Head of caudate nucleus (tissue), 42 donors: Measurements from ENCODE around the gene DPP6.

Source experiments
- DNase-seq, 42 donors: peaks; one replicate each; pipeline versions ENCODE4 v3.0.0 to v3.0.0-alpha.2; 2020 to 2021; ENCODE audit warnings: mixed read lengths in 7 of 42
- intact Hi-C: fragments of 100-400 bp; cut with DNase I; formaldehyde crosslinking; loops from one replicate; pipeline ENCODE4 v1.15.0; 2022

DPP6 gene

DNA sequence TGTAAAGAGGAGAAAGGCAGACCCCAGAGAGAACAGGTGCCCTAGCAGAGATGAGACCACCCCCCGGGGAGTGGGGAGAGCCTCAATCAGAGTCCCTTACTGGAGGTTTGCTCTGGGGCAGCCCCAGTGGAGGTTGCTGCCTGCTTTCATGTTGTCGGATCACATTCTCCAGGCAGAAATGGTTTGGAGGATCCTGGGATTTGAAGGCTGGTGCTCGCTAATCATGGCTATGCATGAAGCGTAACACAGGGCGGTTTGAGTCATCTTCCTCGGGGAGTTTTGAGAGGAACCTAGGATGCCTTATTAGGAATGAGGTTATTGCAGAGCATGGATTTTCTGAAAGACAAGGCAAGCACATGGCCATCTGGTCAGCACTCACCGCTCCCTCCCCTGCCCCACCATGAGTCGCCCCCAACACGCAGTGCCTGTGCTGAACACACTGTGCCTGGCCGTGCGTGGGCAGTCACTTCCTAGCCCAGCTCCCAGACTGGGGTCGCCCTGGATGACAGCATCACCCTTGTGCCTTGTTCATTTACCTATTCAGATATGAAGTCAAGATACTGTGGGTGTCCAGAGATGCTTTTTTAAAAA lies 319.9 kb downstream of the DPP6 start:
- DNase-seq, result peak in 28 of 42 donors; percentile 11 to 80 (median 42)
- intact Hi-C loops, result no loop called here

- intact Hi-C loops, result no loop called here
- DNase-seq, result peak in 41 of 42 donors; percentile 35 to 89 (median 65)
Measured at GRCh38 chr7:154373956-154374355, 321.8 kb downstream of the DPP6 start.

DNA sequence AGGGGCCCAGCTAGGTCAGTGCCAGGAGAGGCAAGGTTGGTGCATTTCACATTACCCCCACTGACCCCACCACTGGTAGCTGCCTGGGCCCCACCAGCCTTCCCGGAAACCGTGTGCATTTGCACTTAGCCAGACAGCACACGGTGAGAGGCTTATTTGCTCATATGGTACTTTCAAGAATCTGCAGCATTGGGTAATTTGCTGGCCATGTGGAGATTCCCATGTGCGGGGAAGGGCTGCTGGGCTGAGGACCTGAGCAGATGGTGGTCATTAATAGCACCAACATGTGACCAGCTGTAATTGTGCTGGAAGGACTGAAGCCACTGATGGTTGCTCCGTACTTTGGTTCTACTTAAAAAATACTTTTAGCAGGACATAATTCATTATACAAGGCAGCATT lies 323.8 kb downstream of the DPP6 start:
- intact Hi-C loops, result no loop called here
- peak in 1 of 42 donors; percentile 33 for DNase-seq

- no peak for DNase-seq
- intact Hi-C loops, result no loop called here
Measured at GRCh38 chr7:154380771-154381170, 328.6 kb downstream of the DPP6 start.

DNA sequence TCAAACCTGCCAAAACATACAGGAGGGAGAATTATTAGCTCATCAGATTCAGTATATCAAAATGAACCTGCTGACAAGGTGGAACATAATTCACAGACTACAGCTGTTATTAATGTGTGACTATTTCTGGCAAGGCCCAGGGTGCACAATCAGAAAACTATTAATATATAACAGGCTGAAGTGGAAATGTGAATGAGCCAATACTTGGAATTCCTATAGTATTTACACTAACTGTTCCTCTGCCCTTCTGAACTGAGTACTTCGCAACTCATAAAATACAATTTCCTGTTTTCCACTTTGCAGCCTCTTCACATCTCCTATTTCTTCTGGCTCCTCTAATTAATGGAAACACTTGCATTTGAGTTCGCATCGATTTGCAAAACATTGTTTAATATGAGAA lies 330.8 kb downstream of the DPP6 start:
- DNase-seq, result no peak
- intact Hi-C loops, result no loop called here

DNA sequence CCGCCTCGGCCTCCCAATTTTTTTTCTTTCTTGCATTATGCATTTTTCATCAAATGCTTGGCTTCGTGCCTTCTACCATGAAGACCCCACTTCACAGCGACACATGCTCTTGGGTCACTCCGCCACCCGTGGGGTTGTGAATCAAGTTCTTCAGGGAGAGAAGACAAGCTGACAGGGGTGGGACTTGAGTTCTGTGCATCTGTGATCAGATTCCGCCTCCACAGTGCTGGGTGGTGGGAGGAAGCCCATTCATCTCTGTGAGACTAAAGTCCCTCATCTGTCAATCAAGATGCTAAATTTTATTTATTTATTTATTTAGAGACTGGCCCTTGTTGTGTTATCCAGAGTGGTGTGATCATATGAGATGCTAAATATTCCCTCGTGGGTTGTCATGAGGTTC lies 333.0 kb downstream of the DPP6 start:
- intact Hi-C loops, result no loop called here

GRCh38 chr7:154387252-154387651 lies 335.1 kb downstream of the DPP6 start:
- DNase-seq, result no peak
- intact Hi-C loops, result no loop called here

More for the DNA sequence above, 333.0 kb downstream of the DPP6 start:
- DNase-seq, result peak in 28 of 42 donors; percentile 13 to 84 (median 42)

DNA sequence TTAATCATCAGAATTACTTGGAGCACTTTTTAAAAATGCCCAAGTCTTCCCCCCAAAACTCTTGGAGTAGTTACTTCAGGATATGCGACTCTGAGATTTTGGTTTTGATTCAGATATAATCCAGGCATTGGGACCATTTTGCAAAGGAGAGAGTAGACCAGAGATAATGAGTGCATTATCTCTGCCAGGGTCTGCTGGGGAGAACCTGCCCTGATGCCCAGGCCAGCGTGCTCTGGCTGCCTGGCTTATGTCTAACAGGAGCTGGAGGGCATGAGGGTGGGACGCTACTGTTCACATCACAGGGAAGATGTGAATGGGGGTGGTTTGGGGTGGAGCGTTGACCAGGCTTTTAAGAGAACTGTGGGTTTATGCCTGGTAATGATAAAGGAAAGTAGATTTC lies 336.2 kb downstream of the DPP6 start:
- intact Hi-C loops, result no loop called here
- no peak for DNase-seq

DNA sequence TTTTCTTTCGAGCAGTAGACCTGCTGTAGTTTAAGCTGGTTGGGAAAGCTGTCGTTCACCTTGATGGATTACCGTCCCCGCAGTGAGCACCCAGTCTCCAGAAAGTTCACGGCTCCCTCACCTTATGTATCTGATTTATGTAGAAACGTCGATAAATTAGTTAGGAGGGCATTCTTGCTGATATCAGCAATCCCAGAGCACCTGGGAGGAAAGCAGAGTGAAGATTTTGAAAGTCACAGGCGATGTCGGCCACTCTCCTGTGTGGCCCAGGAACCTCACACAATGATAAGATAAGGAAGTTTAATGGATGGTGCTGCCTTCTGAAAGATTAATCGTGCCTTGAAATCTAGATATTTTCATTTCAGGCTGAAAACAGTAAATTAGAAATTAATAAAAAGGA lies 336.8 kb downstream of the DPP6 start:
- intact Hi-C loops, result no loop called here
- no peak for DNase-seq

DNA sequence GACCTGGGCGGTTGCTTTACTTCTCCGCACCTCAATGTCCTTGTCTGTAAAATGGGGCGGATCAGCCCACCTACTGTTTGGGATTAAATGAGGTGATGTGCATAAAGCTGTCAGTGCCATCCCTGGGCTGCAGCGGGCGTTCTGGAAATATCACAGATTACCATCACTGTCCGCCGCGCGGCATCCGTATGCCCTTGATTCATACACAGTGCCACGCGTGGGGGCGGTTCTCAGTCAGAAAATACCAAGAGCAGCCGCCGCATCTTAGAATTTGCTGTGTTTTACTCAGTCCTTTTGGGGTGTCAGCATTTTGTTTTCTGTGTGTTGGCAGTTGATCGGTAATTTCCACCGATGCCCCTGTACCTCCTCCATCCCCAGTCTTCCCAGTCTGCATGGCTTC lies 338.8 kb downstream of the DPP6 start:
- peak in 41 of 42 donors; percentile 18 to 81 (median 64) for DNase-seq
- intact Hi-C loops, result no loop called here

DNA sequence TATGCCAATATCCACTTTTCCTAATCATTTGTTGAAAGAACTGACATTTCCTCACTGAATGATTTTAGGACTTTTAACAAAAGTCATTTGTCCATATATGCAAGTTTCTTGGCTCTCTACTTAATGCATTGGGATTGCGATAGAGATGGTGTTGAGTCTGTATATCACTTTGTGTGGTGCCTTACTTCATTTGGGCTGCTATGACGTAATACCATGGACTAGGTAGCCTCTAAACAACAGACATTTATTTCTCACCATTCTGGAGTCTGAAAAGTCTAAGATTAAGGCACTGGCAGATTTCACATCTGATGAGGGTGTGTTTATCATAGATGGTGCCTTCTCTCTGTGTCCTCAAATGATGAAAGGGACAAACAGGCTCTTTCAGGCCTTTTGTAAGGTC lies 342.6 kb downstream of the DPP6 start:
- no peak for DNase-seq
- intact Hi-C loops, result no loop called here

- intact Hi-C loops, result no loop called here
- no peak for DNase-seq
Measured at GRCh38 chr7:154406312-154406711, 354.1 kb downstream of the DPP6 start.

- DNase-seq, result peak in 3 of 42 donors; percentile 31 to 65 (median 50)
- intact Hi-C loops, result no loop called here
Measured at GRCh38 chr7:154409703-154410311, 357.6 kb downstream of the DPP6 start.

GRCh38 chr7:154412105-154412504 lies 359.9 kb downstream of the DPP6 start:
- DNase-seq, result no peak
- intact Hi-C loops, result no loop called here

DNA sequence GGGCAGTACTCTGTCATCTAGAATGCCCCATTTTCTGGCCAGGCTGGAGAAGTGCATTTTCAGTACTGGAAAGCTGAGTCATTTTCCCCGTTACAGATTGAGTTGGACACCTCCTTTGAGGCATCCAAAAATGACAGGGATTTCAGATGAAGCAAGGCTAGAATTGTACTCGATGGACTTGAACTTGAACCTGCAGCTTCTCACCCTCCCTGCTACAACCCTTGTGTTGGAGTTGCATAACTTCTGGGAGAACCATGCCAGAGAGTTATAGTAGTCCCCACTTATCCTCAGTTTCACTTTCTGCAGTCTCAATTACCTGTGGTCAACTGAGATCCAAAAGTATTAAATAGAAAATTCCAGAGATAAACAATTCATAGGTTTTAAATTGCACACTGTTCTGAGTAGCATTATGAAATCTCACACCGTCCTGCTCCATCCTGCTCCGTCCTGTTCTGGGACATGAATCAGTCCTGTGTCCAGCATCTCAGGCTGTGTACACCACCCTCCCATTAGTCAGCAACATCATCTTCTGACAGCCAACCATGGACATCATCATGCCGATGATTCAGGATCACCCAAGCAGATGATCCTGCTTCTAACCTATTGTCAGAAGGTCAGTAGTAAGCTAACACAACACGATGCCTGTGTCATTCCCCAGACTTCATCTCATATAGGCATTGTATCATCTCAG lies 363.7 kb downstream of the DPP6 start:
- intact Hi-C loops, result no loop called here
- no peak for DNase-seq

DNA sequence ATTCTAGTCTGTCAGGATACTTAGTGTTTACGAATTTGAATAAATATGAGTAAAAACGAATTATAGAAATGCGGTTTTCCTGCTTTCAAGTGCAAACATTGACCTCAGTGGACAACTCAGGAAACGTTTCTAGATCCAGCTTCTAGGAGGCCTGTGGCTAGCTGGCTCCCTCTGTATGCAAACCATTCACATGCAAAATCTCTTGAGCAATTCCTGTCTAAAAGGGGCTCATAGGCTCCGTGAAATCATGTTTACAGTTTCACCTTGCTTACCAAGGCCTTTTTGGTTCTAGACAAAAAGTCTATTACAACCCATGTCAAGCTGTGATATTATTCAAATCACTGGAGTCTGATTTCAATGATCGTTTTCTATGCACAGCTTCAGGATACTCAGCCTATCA lies 364.5 kb downstream of the DPP6 start:
- DNase-seq, result no peak
- intact Hi-C loops, result no loop called here

DNA sequence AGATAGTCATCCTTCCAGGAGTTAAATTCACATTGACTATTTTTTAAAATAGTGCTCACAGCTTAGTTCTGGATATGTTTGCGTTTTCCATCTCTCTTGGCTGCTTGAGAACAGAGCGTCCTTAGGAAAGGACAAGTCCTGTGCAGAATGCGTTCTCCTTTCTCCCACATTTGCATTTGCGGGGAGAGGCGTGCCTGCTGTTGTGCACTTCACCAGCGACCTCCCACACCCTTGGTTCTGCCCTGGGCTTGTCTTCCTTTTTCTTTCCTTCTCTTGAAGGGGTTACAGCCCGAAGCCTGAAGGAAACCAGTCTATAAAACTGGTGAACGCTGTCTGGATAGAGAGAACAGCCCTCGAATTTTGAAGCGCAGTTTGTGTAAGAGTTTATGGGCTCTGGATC lies 367.1 kb downstream of the DPP6 start:
- intact Hi-C loops, result no loop called here
- DNase-seq, result peak in 13 of 42 donors; percentile 25 to 66 (median 44)

- intact Hi-C loops, result no loop called here
- no peak for DNase-seq
Measured at GRCh38 chr7:154423231-154423630, 371.0 kb downstream of the DPP6 start.

DNA sequence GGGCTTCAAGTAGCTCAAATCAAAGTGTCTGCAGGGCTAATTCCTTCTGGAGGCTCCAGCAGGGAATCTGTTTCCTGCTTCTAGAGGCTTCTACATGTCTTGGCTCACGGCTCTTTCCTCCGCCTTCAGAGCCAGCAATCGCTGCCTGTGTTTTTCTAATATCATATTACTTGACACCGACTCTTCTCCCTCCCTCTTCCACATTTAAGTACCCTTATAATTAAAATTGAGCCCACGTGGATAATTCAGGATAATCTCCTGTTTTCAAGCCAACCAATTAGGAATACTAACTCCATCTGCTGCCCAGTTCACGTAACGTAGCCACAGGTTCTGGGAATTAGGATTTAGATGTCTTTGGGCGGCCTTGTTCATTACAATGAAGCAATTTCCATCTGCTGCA lies 372.2 kb downstream of the DPP6 start:
- intact Hi-C loops, result no loop called here
- peak in 1 of 42 donors; percentile 30 for DNase-seq

DNA sequence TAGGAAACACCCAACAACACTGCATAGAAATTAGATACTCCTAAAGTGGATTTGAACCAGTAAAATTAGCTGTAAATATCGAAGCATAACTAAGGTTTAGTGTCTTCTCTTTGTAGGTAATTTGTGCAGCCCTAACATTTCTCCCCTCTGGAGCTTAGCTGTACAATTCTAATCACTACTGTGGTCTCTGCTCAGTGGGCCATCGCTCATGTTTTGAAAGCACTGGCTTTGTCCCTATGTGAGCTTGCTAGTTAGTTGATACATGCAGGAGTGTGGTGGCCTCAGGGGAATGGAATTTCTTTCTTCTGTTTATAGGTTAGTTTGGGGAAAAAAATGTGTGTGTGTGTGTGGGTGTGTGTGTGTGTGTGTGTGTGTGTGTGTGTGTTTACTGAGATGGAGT lies 373.1 kb downstream of the DPP6 start:
- no peak for DNase-seq
- intact Hi-C loops, result no loop called here

DNA sequence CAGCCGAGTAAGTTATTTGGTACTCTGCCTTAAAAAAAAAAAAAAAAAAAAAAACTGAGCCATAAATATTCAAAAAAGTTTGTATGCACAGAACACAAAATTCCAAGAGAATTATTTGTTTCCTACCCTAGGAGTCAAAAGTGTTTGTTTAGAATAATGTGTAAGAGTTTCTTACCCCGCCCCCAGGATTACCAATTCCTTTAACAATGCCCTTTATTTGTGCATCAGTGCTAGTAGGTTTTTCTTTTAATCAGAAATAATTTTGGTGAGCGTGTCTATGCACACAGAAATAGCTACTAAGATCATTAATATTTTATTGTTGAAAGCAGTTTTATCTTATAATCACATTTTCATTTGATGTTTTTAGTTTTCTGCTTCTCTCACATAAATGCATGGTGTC lies 374.6 kb downstream of the DPP6 start:
- no peak for DNase-seq
- intact Hi-C loops, result no loop called here
